MM.1S (cell line): ENCODE measurements around the gene BSN.

Source experiments
- DNase-seq: peaks from one replicate; pipeline ENCODE4 v3.0.0-alpha.2; 2015
- H2AFZ ChIP-seq: fragments of 300-600 bp; sonication (generic); 2 replicates; pipeline ENCODE4 v1.6.0; 2016; ENCODE audit warnings: antibody characterized with exemption, low read length
- H3F3A ChIP-seq: fragments of 300-600 bp; sonication (generic); 2 replicates; pipeline ENCODE4 v1.6.1; 2016; ENCODE audit warnings: mild to moderate bottlenecking, antibody characterized with exemption, low read length, moderate library complexity, mixed read lengths; ENCODE audit not compliant: insufficient read depth
- H3K27ac ChIP-seq: fragments of 300-600 bp; sonication (generic); 2 replicates; pipeline ENCODE4 v1.5.1; 2016; ENCODE audit warnings: mild to moderate bottlenecking, low read length
- H3K27me3 ChIP-seq: fragments of 300-600 bp; sonication (generic); replicated peaks from 2 replicates; pipeline ENCODE4 v1.6.0; 2016; ENCODE audit warnings: low read length; ENCODE audit not compliant: insufficient read depth
- H3K36me3 ChIP-seq: fragments of 300-600 bp; sonication (generic); replicated peaks from 2 replicates; pipeline ENCODE4 v1.6.1; 2016; ENCODE audit warnings: mild to moderate bottlenecking, low read length, mixed read lengths; ENCODE audit not compliant: insufficient read depth
- H3K4me1 ChIP-seq: fragments of 300-600 bp; sonication (generic); 2 replicates; pipeline ENCODE4 v1.6.1; 2016; ENCODE audit warnings: low read length, mixed read lengths
- H3K4me2 ChIP-seq: fragments of 300-600 bp; sonication (generic); 2 replicates; pipeline ENCODE4 v1.6.0; 2016; ENCODE audit warnings: low read depth, low read length
- H3K4me3 ChIP-seq: fragments of 300-600 bp; sonication (generic); 2 replicates; pipeline ENCODE4 v1.5.1; 2016; ENCODE audit warnings: low read length, mixed read lengths
- H3K79me2 ChIP-seq: fragments of 300-600 bp; sonication (generic); 2 replicates; pipeline ENCODE4 v1.6.1; 2016; ENCODE audit warnings: mixed run types, low read length, mixed read lengths
- H3K9ac ChIP-seq: fragments of 300-600 bp; sonication (generic); 2 replicates; pipeline ENCODE4 v1.6.1; 2016; ENCODE audit warnings: low read length, mixed read lengths
- H3K9me2 ChIP-seq: fragments of 300-600 bp; sonication (generic); replicated peaks from 2 replicates; pipeline ENCODE4 v1.6.1; 2016; ENCODE audit warnings: mild to moderate bottlenecking, low read length, mixed read lengths; ENCODE audit not compliant: insufficient read depth
- H3K9me3 ChIP-seq: fragments of 300-600 bp; sonication (generic); replicated peaks from 2 replicates; pipeline ENCODE4 v1.6.1; 2016; ENCODE audit warnings: mild to moderate bottlenecking, low read length, mixed read lengths; ENCODE audit not compliant: insufficient read depth
- H4K20me1 ChIP-seq: fragments of 300-600 bp; sonication (generic); 2 replicates; pipeline ENCODE4 v1.6.1; 2016; ENCODE audit warnings: mild to moderate bottlenecking, low read length, moderate library complexity, mixed read lengths; ENCODE audit not compliant: insufficient read depth
- EZH2 ChIP-seq: fragments of 300-600 bp; sonication (generic); optimal IDR thresholded peaks from 2 replicates; pipeline ENCODE3; 2017; ENCODE audit warnings: low read depth, mild to moderate bottlenecking, antibody characterized with exemption, low read length, mixed read lengths
- EZH2phosphoT487 ChIP-seq: fragments of 300-600 bp; sonication (generic); IDR thresholded peaks from 2 replicates; pipeline ENCODE4 v1.6.1; 2018; ENCODE audit warnings: antibody characterized with exemption, low read length
- TF ChIP-seq, protein P1 (sequence below): fragments of 300-600 bp; sonication (generic); IDR thresholded peaks from 2 replicates; pipeline ENCODE4 v1.5.1; 2016; ENCODE audit warnings: antibody characterized with exemption, low read length, mixed read lengths

BSN gene

DNA sequence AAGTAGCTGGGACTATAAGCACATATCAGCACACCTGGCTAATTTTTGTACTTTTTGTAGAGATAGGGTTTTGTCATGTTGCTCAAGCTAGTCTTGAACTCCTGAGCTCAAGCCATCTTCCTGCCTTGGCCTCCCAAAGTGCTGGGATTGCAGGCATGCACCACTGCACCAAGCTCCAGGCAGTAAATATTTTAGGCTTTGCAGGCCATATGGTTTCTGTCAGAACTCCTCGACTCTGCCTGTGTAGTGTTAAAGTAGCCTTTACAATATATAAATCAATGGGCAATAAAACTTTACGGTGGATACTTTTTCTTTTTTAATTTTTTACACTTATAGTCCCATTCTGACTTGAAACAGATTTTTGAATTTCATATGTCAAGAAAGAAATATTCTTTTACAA lies 42.6 kb upstream of the BSN start:
- Histone ChIP-seq H3K4me1 (no peaks in the 10 kb centered on the region), H3K9ac (no peak overlapping the region), H3K36me3 (0 out of 2 replicates have a peak, but pooled peaks cover 3% of the 10 kb centered on the region), H3K79me2 (0 out of 2 replicates have a peak, but pooled peaks cover 3% of the 10 kb centered on the region), H3K9me2 (no peaks in the 10 kb centered on the region), H3K4me3 (no peak overlapping the region), H3K27me3 (no peaks in the 10 kb centered on the region), H2AFZ (no peak overlapping the region), H3F3A (no peaks in the 10 kb centered on the region), H3K27ac (no peak overlapping the region), H3K9me3 (no peaks in the 10 kb centered on the region), H4K20me1 (no peaks in the 10 kb centered on the region), H3K4me2 (no peak overlapping the region)
- TF ChIP-seq, protein P1, sequence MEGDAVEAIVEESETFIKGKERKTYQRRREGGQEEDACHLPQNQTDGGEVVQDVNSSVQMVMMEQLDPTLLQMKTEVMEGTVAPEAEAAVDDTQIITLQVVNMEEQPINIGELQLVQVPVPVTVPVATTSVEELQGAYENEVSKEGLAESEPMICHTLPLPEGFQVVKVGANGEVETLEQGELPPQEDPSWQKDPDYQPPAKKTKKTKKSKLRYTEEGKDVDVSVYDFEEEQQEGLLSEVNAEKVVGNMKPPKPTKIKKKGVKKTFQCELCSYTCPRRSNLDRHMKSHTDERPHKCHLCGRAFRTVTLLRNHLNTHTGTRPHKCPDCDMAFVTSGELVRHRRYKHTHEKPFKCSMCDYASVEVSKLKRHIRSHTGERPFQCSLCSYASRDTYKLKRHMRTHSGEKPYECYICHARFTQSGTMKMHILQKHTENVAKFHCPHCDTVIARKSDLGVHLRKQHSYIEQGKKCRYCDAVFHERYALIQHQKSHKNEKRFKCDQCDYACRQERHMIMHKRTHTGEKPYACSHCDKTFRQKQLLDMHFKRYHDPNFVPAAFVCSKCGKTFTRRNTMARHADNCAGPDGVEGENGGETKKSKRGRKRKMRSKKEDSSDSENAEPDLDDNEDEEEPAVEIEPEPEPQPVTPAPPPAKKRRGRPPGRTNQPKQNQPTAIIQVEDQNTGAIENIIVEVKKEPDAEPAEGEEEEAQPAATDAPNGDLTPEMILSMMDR, result no peak
- no peak for DNase-seq

DNA sequence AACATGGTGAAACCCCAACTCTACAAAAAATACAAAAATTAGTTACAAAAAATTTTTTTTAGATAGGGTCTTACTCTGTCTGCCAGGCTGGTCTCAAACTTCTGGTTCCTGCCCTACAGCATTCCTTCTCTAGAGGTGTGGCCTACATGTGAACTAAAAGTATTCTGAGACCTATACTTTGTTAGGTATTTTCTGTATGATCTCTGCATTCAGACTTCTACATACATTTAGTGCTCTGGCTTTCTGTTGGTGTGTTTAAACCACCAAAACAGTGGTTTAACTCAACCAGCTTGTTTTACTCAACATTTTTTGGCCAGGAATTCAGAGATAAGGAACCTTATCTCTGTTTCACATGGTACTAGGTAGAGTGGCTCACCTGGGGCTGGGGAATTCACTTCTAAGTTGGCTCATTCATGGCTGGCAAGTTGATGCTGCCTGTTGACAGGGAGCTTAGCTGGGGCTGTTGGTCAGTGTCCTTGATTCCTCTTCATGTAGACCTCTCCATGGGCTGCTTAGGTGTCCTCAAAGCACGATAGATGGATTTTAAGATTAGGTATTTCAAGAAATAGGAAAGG lies 41.4 kb upstream of the BSN start:
- no peak for DNase-seq
- Histone ChIP-seq H3K9me2 (no peaks in the 10 kb centered on the region), H4K20me1 (no peaks in the 10 kb centered on the region), H2AFZ (no peak overlapping the region), H3K27ac (no peak overlapping the region), H3K4me1 (no peaks in the 10 kb centered on the region), H3K9ac (no peak overlapping the region), H3K4me2 (no peak overlapping the region), H3K4me3 (no peak overlapping the region), H3K27me3 (no peaks in the 10 kb centered on the region), H3K79me2 (0 out of 2 replicates have a peak, but pooled peaks cover 3% of the 10 kb centered on the region), H3K36me3 (peaks cover 3% of the 10 kb centered on the region; the same call in 1 of the 2 replicates), H3F3A (no peaks in the 10 kb centered on the region), H3K9me3 (no peaks in the 10 kb centered on the region)
- no peak for TF ChIP-seq EZH2
- TF ChIP-seq EZH2phosphoT487, result no peak
- TF ChIP-seq, protein P1, result no peak

DNA sequence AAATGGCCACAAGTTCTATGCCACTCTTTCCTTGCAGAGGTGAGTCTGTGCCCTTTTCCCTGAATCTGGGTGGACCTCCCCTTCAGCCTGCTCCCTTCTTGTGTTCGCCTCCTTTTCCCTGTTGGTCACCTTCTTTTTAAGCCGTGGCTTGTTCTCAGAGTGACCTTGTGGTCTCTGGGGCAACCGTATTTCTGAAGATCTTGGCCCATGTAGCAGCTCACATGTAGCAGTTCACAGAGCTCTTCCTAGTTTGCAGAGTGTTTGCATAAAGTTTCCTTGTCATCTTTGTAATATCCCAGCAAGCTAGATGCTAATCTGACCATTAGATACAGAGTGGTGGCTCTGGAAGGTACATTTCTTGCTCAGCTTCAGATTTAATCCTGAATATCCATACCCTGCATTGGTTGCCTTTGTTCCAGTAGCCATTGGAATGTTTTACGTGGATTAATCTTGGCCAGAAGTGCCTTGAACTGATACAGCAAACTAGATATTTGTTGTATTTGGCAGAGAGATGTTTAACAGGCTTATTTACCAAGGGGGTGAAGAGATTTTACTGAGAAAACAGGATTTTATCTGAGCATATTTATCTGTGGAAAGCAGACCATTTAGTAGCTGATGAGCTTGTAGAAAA lies 40.7 kb upstream of the BSN start:
- Histone ChIP-seq H2AFZ (no peak overlapping the region), H3K9me2 (no peaks in the 10 kb centered on the region), H3K79me2 (0 out of 2 replicates have a peak, but pooled peaks cover 5% of the 10 kb centered on the region), H4K20me1 (no peaks in the 10 kb centered on the region), H3K4me3 (no peak overlapping the region), H3K9me3 (no peaks in the 10 kb centered on the region), H3K27ac (no peak overlapping the region), H3K4me2 (no peak overlapping the region), H3K36me3 (peaks cover 3% of the 10 kb centered on the region; the same call in 1 of the 2 replicates), H3F3A (no peaks in the 10 kb centered on the region), H3K4me1 (no peaks in the 10 kb centered on the region), H3K27me3 (no peaks in the 10 kb centered on the region), H3K9ac (no peak overlapping the region)
- no peak for DNase-seq
- TF ChIP-seq EZH2, result no peak

DNA sequence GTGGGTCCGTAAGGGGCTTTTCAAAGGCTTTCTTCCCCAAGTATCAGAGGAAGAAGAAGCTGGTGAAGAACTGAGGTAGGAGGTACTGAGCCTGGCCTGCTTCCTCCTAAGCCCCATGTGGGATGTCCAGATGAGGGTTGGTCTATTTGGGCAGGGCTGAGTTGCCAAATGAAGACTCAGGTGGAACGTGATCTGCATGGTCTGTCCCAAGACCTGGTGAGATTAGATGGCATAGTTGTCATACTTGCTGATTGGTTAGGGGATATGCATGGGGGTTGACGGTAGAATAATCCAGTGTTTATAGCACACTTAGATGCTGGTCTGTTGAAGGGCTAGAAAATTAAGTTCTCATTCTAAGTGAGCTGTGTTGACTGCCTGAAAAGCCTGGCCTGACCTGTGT lies 36.3 kb upstream of the BSN start:
- no peak for TF ChIP-seq EZH2phosphoT487
- TF ChIP-seq, protein P1, result no peak
- TF ChIP-seq EZH2, result no peak
- H3K9me3 ChIP-seq, result no peaks in the 10 kb centered on the region
- no peak overlapping the region for H3K4me2 ChIP-seq
- H3K9ac ChIP-seq, result no peak overlapping the region
- H4K20me1 ChIP-seq, result no peaks in the 10 kb centered on the region
- DNase-seq, result no peak
- H3K27me3 ChIP-seq, result no peaks in the 10 kb centered on the region
- no peaks in the 10 kb centered on the region; the same call in 1 of the 2 replicates for H3K36me3 ChIP-seq
- 0 out of 2 replicates have a peak, but pooled peaks cover 5% of the 10 kb centered on the region for H3K79me2 ChIP-seq
- no peak overlapping the region for H3K4me3 ChIP-seq
- H2AFZ ChIP-seq, result no peak overlapping the region
- no peaks in the 10 kb centered on the region for H3K9me2 ChIP-seq
- H3F3A ChIP-seq, result no peaks in the 10 kb centered on the region
- no peak overlapping the region for H3K27ac ChIP-seq
- peaks cover 9% of the 10 kb centered on the region; the same call in 1 of the 2 replicates for H3K4me1 ChIP-seq
